GM04503 (cell line): ENCODE data around the gene CLRN3.

Source experiments
- DNase-seq: peaks from one replicate; pipeline ENCODE4 v3.0.0-alpha.2; 2012; ENCODE audit warnings: low read depth

Gene CLRN3

DNA sequence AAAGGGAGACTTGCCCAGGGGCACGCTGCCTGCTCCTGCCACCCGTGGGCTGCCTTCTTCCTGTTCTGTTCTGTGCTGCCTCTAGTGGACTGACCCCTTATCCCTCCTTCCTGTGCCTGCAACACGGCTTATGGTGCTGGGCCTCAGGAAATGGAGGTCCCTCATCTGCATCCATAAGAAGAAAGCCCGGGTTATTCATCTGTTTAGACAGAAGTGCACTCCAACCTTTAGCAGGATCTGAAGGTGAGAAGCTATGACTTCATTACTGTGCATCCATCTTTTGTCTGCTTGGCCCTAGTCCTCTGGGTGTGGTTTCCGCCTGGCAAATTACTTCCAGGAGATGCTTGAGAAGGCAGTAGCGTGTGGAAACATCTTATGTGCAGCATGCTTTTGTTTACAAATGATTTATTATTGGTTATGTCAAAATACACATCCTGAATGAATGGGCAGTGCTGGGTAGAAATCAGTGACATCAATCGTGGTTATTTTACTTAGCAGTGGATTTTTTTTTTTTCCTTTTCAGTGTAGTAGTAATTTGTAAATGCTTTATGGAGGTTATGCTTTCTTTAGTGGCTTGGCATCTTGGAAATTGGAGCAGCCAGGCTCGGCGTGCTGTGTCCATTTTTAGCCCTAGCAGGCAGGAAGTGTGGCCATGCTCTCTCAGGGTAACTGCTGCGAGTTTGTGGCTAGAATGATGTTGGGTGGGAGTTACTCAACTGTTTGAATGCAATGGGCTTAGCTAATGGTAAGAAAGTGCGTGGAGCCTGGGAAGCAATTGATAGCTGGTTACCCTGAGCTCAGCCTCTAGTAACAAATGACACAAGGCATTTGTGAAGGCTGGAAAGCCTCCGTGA lies 26.9 kb upstream of the CLRN3 start:
- peak; percentile 86 for DNase-seq

DNA sequence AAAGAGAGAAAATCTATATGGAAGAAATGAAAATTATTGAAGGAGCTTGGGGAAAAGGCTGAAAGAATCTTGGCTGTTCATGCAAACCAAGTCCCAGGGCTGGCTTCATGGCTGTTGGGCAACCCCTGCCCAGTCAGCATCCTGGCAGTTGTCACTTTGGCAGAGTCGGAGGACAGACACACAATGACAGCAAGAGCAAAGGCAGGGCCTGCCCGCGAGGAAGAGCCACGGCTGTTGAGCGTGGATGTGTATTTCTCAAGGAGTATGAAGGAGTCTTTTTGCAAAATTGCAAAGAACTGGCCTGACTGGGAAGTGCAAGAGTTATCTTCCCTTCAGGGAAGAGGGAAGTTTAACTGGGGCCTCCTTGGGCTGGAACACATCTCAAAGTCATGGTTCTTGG lies 25.8 kb upstream of the CLRN3 start:
- DNase-seq: no peak

DNA sequence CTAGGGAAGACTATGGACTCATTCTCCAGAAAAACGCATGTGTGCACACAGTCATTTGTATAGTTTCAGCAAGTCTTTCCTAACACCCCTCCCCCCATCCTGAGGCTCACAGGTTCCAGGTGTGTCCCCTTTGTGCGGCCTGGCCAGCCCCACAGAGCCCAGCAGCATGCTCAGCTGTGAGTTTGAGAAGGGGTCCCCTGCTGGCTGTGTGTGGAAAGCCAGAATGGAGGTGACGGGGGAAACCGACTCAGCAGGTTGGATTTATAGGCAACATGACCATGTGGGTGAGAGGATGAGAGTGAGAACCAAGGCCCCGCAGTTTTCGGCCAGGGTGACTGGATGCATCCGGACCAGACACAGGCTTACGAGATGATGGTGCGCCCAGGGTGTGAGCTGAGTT lies 24.1 kb upstream of the CLRN3 start:
- no peak for DNase-seq

- no peak for DNase-seq
Measured at GRCh38 chr10:127915324-127915723, 22.6 kb upstream of the CLRN3 start.

GRCh38 chr10:127913368-127913759 lies 20.6 kb upstream of the CLRN3 start:
- no peak for DNase-seq

DNA sequence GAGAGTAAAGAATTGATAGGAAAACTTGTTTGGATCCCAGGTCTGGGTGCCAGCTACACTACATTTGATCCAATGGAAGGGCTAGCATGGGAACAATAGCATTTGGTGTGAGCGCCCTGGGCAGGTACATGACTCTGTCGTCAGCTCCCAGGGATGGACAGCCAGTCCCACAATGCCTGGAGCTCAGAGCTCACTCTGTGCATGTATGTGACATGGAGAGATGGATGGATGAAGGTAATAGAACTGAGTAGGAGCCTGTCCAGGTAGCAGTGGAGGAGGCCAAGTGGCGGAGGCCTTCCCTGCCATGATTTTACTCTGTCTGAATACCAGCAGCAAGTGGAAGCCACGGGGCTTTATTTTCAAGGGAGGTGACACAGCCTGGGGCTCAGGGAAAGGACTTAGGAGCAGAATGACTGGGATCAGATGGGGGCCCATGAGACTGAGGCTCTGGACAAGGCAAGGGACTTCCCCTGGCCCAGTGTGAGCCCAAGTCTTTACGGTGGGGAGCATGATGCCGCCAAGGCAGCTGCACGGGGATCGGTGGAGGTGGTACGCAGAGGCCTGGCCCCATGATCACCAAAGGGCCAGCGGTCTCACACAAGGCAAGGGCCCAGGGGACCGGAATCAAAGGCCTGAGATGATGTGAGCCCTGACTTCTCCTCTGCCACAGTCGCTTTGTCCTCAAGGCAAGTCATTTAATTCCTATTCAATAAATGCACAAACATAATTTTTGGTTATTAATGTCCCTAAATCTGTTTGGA lies 20.0 kb upstream of the CLRN3 start:
- DNase-seq: no peak

GRCh38 chr10:127911867-127912257 lies 19.1 kb upstream of the CLRN3 start:
- DNase-seq: no peak

GRCh38 chr10:127911218-127911866 lies 18.6 kb upstream of the CLRN3 start:
- DNase-seq: no peak

GRCh38 chr10:127910464-127910770 lies 17.7 kb upstream of the CLRN3 start:
- no peak for DNase-seq

DNA sequence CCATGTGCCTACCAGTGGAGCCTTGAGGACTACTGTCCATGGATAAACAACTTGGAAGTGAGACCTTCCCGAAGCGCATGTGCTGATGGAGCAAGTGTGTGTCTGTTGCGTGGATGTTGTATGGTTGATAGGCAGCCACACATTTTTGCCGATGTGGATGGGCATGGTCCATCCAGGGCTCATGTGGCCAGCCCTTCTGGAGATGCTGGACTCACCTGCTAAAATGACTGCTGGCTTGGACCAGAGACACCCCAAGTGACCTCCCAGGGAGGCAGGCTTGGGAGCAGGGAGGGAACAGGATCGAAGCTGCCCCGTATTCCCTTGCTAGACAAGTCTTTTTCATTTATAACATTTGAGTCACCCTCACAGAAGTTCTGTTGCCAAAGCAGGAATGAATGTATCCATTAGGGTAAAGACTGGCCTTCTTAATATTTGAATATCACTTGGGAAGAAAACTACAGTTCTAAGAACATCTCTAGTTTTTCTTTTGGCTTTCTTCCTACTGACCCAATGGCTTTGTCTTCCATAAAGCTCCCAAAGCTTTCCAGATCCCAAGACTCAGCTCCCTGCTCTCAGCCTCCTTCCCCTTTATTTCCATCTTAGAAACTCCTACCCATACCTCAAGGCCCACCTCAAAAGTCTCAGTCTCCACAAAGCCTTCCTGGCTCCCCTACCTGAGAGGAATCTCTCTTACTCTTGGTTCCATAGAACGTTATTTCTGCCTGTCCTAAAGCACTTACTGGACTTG lies 17.1 kb upstream of the CLRN3 start:
- DNase-seq: no peak

DNA sequence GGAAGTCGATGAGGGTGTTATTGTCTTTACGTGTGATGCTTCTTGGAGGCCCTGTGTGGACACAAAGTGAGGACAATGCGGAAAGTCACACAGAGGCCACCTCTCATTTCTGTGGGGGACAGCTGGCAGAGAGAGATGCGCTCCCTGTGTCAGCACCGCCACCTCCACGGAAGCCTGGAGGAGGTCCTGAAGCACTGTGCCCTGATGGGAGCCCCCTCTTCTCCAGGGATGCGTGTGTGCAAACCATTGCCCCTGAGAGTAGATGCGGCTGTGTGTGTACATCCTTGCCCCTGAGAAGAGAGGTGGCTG lies 16.2 kb upstream of the CLRN3 start:
- no peak for DNase-seq

DNA sequence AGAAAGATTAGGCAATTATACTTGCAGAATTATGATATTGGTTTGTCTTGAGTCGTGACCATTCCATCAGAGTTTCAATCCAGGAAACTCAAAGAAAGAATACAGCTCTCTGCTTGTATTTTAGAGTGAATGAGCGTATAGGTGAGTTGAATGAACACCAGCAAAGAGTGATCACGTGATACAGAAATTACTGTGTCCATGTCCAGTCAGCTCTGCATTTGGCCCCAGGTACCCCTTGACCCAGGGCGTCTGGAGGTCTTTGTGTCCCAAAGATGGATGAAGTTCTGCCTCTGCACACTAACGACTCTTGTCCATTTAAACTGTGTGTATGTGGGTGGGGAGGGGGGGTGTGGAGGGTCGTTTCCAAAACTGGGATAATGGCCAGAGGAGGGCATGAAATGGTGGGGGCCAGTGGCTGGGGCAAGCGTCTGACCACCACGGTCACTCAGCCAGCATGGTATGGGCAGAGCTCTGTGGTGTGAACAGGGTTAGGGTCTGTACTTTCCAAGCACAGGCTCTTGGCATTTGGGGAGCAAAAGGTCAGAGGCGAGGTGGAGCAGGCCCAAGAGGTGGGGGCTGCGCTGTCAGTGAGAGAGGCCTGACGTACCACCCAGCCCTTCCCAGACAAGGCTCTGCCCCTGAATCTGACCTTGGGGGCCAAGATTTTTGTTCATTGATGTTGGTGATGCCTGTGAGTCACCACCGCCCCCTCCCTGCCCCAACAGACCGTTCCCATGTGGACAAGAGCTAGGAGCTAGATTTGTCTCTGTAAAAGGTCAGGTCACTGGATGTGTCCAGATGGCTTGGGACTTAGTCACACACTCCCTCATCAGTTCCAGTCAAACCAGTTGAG lies 15.6 kb upstream of the CLRN3 start:
- peak; percentile 80 for DNase-seq

- DNase-seq: peak; percentile 47
Measured at GRCh38 chr10:127907411-127908105, 14.8 kb upstream of the CLRN3 start.

GRCh38 chr10:127906548-127907377 lies 14.0 kb upstream of the CLRN3 start, which contains the start of gene PTPRE:
PTPRE (plus strand) TSS chr10:127907103; CDS start chr10:128040882, 133,779 bp downstream.
- DNase-seq: no peak

DNA sequence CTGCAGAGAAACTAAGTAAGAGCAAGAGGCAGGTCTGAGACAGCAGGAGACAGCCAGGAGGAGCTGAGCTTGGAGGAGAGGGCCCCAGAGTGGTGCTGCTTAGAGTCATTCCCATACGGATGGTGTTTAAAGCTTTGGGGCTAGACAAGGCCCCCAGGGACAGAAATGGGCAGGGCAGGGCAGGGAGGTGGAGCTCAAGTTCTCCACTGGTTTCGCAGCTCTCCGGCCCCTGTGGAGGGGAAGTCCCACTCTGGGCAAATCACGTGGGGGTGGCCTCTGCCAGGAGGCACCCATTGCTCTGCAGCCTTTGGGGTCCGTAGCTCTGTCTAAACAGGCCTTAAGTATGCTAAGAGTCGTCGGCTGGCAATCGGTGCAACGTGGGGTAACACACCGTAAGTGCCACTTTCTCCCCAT lies 13.1 kb upstream of the CLRN3 start:
- DNase-seq: no peak

GRCh38 chr10:127905001-127905847 lies 12.5 kb upstream of the CLRN3 start:
- DNase-seq: no peak

GRCh38 chr10:127904311-127905000 lies 11.7 kb upstream of the CLRN3 start:
- no peak for DNase-seq

- no peak for DNase-seq
Measured at GRCh38 chr10:127903789-127904188, 11.0 kb upstream of the CLRN3 start.
